ENCODE results near the gene FBXL7. TPM values are rescaled to one million over a fixed set of nuclear protein-coding genes. Genes with fewer than 3 reads are reported as not detected.

FBXL7 gene
- total and polyA plus RNA-seq, 2 of the 8 experiments (the other 6 are each of a cell fraction or from before 2014, with no cell fraction given): 17.7 to 17.8 TPM

- no peak overlapping the region for H3K4ac ChIP-seq (replicated peaks; ENCODE audit: insufficient read length, low read depth, low read length)
- ChIA-PET CTCF (ENCODE audit: partially characterized antibody) (interaction anchor here (1.2 to 2.0 kb wide), 4 partner anchors 10 to 341 kb away, joined by 4 to 5 read pairs (median 4); no protein-coding TSS in a partner anchor), POLR2A (ENCODE audit: partially characterized antibody) (interaction anchor here (0.6 to 1.0 kb wide), 2 partner anchors 10 to 320 kb away, joined by 3 read pairs; no protein-coding TSS in a partner anchor)
- H3K9me3 ChIP-seq (ENCODE audit: insufficient read depth in 2 of 2, low read depth in 1 of 2, low read length in 1 of 2): no peaks in the 10 kb centered on the region
- no peak overlapping the region for H2BK15ac ChIP-seq (ENCODE audit: low read length)
- no peak overlapping the region for H2BK120ac ChIP-seq (replicated peaks; ENCODE audit: low read depth, low read length)
- H3K14ac ChIP-seq (ENCODE audit: insufficient read length): no peak overlapping the region
- no peak overlapping the region for H2AFZ ChIP-seq (ENCODE audit: low read length)
- no peak overlapping the region for H3K18ac ChIP-seq (ENCODE audit: extremely low read depth, low read length)
- H3K36me3 ChIP-seq (ENCODE audit: control insufficient read depth in 2 of 4, insufficient read depth in 4 of 4, low read length in 3 of 4): no peaks in the 10 kb centered on the region
- no peak overlapping the region for H2AK5ac ChIP-seq (ENCODE audit: low read depth, low read length)
- no peak overlapping the region for H4K5ac ChIP-seq (ENCODE audit: insufficient read length, low read depth, low read length)
- no peak overlapping the region for H4K91ac ChIP-seq (replicated peaks; ENCODE audit: insufficient read length, low read length)
- no peaks in the 10 kb centered on the region for H3K79me1 ChIP-seq (ENCODE audit: low read depth, low read length)
- no peaks in the 10 kb centered on the region for H3K79me2 ChIP-seq (ENCODE audit: control insufficient read depth in 1 of 2, insufficient read depth in 2 of 2, low read length in 2 of 2)
- no peak overlapping the region for H3K27ac ChIP-seq (ENCODE audit: low read depth, low read length)
- H2BK20ac ChIP-seq (ENCODE audit: low read length): no peak overlapping the region
- no peak overlapping the region for H3K4me3 ChIP-seq (ENCODE audit: extremely low read depth in 1 of 4, insufficient read depth in 2 of 4, low read depth in 3 of 4, low read length in 4 of 4)
- no peaks in the 10 kb centered on the region for H4K20me1 ChIP-seq (replicated peaks in 1 of 2; ENCODE audit: control insufficient read depth in 1 of 2, insufficient read depth in 2 of 2, low read length in 2 of 2)
- no peak overlapping the region for H3K23ac ChIP-seq (ENCODE audit: insufficient read length)
- no peaks in the 10 kb centered on the region for H3K27me3 ChIP-seq (replicated peaks in 1 of 4; ENCODE audit: control insufficient read depth in 3 of 4, extremely low read depth in 1 of 4, insufficient read depth in 3 of 4, low read length in 3 of 4)
- no peak for FAIRE-seq
- H3K23me2 ChIP-seq (ENCODE audit: low read depth, low read length): no peaks in the 10 kb centered on the region
- 88% methylated on average over 4 of the region's 4 CpGs; no CpG with 5 or more reads in 1 of the 2 experiments for WGBS, 2 experiments (ENCODE audit: extremely low coverage in 1 of 2, insufficient coverage in 1 of 2, insufficient read length in 1 of 2, insufficient replicate concordance in 2 of 2, low coverage in 1 of 2, low lambda C conversion rate in 2 of 2, missing lambda C conversion rate in 1 of 2)
- no peak overlapping the region for H3K56ac ChIP-seq (replicated peaks; ENCODE audit: insufficient read length, low read depth, low read length)
- no peak overlapping the region for H3K9ac ChIP-seq (replicated peaks in 1 of 4; ENCODE audit: extremely low read depth in 1 of 4, low read depth in 3 of 4, low read length in 3 of 4)
- no peak overlapping the region for H2BK5ac ChIP-seq (ENCODE audit: low read depth, low read length)
- no peak overlapping the region for H4K8ac ChIP-seq (ENCODE audit: extremely low read depth, insufficient read depth, low read length)
- H3K4me2 ChIP-seq (ENCODE audit: insufficient read depth in 1 of 2, low read depth in 2 of 2, low read length in 2 of 2): no peak overlapping the region
- no peak overlapping the region for H2BK12ac ChIP-seq (ENCODE audit: low read depth, low read length)
- H3K4me1 ChIP-seq (replicated peaks in 1 of 4; ENCODE audit: control insufficient read depth in 3 of 4, insufficient read depth in 4 of 4, low read length in 3 of 4): no peaks in the 10 kb centered on the region
- no peak for DNase-seq (ENCODE audit: low read depth in 1 of 2, low spot score in 2 of 2)
- TF ChIP-seq PHF8 (conservative IDR thresholded peaks at IDR 0.05; ENCODE audit: low read depth, low read length) (no peak), ATF2 (IDR thresholded peaks at IDR 0.05; ENCODE audit: low read length) (no peak), POU5F1 (IDR thresholded peaks at IDR 0.05; ENCODE audit: low read depth, low read length) (no peak), SUZ12 (IDR thresholded peaks at IDR 0.05; ENCODE audit: low read length) (no peak), SP2 (IDR thresholded peaks at IDR 0.05; ENCODE audit: low read length) (no peak), USF2 (IDR thresholded peaks at IDR 0.05; ENCODE audit: low read length) (no peak), CREB1 (IDR thresholded peaks at IDR 0.05) (no peak), CBX8 (IDR thresholded peaks at IDR 0.05; ENCODE audit: borderline replicate concordance, low read depth, low read length) (no peak), SAP30 (IDR thresholded peaks at IDR 0.05; ENCODE audit: insufficient read depth, insufficient replicate concordance, low read length) (no peak), SP1 (IDR thresholded peaks at IDR 0.05; ENCODE audit: low read depth, low read length) (no peak)
Measured at GRCh38 chr5:15483351-15484097, 16.5 kb upstream of the FBXL7 start.

Measured in H1 (cell line).